Measurements from ENCODE around the gene TIMM9.
"Not testable (repeated sequence)": the region's sequence is repeated elsewhere in the genome, so short reads cannot be mapped to it uniquely, and the experiment has no call there.

TIMM9 gene

DNA sequence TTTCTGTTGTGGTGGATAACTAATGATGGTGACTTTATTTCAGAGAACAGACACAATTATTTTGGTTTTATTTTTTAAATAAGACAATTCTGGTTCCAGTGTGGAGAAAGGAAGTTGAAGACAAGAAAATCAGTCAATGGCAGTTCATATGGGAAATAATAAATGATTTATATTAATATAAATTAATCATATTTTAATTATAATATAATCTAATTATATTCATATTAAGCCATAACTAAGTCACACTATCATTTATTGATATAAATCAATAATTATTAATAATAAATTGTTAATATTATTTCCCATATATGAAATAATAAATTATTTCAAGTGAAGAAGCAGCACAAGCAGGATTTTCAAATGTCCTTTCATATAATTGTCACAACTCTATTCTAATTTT is 28.8 kb downstream of the TIMM9 start:
- no peak for DNase-seq (ENCODE audit: low read depth in 2 of 2)

- no peak for DNase-seq (ENCODE audit: low read depth in 2 of 2)
Measured at GRCh38 chr14:58397156-58397555, 30.2 kb downstream of the TIMM9 start.

- peak; percentile 35 to 67 for DNase-seq (ENCODE audit: low read depth in 2 of 2)
Measured at GRCh38 chr14:58395812-58396788, 31.2 kb downstream of the TIMM9 start, which contains the start of gene TOMM20L. Gene TOMM20L, plus strand, starts transcription at chr14:58395930. Its CDS starts 28 bp downstream, at chr14:58395958.

GRCh38 chr14:58395562-58395811 is 31.8 kb downstream of the TIMM9 start:
- no peak for DNase-seq (ENCODE audit: low read depth in 2 of 2)

GRCh38 chr14:58390830-58391229 is 36.5 kb downstream of the TIMM9 start:
- DNase-seq (ENCODE audit: low read depth in 2 of 2) = no peak

- no peak for DNase-seq (ENCODE audit: low read depth in 2 of 2)
Measured at GRCh38 chr14:58376791-58377190, 50.5 kb downstream of the TIMM9 start.

DNA sequence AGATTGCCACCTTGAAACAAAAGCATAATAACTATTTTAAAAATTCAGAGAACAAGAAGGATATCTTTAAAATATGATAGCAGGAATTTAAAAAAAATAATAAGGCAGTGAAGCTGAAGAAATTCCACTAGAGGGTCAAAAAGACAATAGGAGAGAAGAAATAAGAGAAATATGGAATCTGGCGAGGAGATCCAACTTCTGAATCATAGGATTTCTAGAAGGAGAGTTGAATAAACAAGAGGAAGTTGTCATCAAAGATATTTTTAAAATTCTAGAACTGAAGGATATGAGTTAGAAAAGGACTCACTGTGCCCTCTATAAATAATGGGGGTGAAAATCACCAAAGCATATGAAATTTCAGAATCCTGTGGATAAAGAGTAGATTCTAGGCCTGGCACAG is 58.4 kb downstream of the TIMM9 start:
- no peak for DNase-seq (ENCODE audit: low read depth in 2 of 2)

- DNase-seq (ENCODE audit: low read depth in 2 of 2) = no peak
Measured at GRCh38 chr14:58367296-58367695, 60.0 kb downstream of the TIMM9 start.

GRCh38 chr14:58364316-58364715 is 63.0 kb downstream of the TIMM9 start:
- DNase-seq (ENCODE audit: low read depth in 2 of 2) = no peak

GRCh38 chr14:58362798-58363412 is 64.4 kb downstream of the TIMM9 start:
- DNase-seq (ENCODE audit: low read depth in 2 of 2) = no peak

DNA sequence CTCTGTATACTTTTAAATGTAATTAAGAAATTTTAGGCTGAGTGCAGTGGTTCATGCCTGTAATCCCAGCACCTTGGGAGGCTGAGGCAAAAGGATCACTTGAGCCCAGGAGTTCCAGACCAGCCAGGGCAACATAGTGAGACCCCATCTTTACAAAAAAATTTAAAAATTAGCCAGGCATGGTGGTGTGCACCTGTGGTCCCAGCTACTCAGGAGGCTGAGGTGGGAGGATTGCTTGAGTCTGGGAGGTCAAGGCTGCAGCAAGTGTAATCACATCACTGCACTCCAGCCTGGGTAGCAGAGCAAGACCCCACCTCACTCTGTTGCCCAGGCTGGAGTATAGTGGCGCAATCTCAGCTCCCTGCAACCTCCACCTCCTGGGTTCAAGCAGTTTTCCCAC is 65.1 kb downstream of the TIMM9 start:
- not testable (repeated sequence) for DNase-seq (ENCODE audit: low read depth in 2 of 2)
